NCI-H1092 treated with DMSO at 0.1 percent for 48 hours (cell line): Measurements from ENCODE around the gene SOHLH2.

Source experiments
- DNase-seq: peaks from one replicate; lab custom pipeline; 2025; lab: John Stamatoyannopoulos, UW

The SOHLH2 gene

GRCh38 chr13:36131931-36132297 lies 82.4 kb downstream of the SOHLH2 start:
- DNase-seq: no peak

GRCh38 chr13:36131222-36131930 lies 83.0 kb downstream of the SOHLH2 start, which contains the start of gene DCLK1:
DCLK1 (minus strand) TSS chr13:36131382.
- peak; percentile 54 for DNase-seq

- peak; percentile 51 for DNase-seq
Observed at GRCh38 chr13:36130552-36131221, 83.7 kb downstream of the SOHLH2 start.

- DNase-seq: peak; percentile 32
Observed at GRCh38 chr13:36130193-36130551, 84.2 kb downstream of the SOHLH2 start.

- no peak for DNase-seq
Observed at GRCh38 chr13:36129539-36129938, 84.8 kb downstream of the SOHLH2 start.

- no peak for DNase-seq
Observed at GRCh38 chr13:36126491-36126890, 87.9 kb downstream of the SOHLH2 start.

GRCh38 chr13:36125841-36126240 lies 88.5 kb downstream of the SOHLH2 start:
- DNase-seq: no peak

GRCh38 chr13:36124236-36124822 lies 90.0 kb downstream of the SOHLH2 start:
- no peak for DNase-seq
